ENCODE measurements around the gene SNRPE.

Gene SNRPE

GRCh38 chr1:203899353-203899716 lies 37.9 kb downstream of the SNRPE start:
- in situ Hi-C loops (cut with MboI; ENCODE audit: low sequenced_read_pairs, unreplicated experiment) = no loop called here
- DNase-seq (ENCODE audit: low spot score) = no peak
- TF ChIP-seq, protein P1, sequence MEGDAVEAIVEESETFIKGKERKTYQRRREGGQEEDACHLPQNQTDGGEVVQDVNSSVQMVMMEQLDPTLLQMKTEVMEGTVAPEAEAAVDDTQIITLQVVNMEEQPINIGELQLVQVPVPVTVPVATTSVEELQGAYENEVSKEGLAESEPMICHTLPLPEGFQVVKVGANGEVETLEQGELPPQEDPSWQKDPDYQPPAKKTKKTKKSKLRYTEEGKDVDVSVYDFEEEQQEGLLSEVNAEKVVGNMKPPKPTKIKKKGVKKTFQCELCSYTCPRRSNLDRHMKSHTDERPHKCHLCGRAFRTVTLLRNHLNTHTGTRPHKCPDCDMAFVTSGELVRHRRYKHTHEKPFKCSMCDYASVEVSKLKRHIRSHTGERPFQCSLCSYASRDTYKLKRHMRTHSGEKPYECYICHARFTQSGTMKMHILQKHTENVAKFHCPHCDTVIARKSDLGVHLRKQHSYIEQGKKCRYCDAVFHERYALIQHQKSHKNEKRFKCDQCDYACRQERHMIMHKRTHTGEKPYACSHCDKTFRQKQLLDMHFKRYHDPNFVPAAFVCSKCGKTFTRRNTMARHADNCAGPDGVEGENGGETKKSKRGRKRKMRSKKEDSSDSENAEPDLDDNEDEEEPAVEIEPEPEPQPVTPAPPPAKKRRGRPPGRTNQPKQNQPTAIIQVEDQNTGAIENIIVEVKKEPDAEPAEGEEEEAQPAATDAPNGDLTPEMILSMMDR (IDR thresholded peaks at IDR 0.05; ENCODE audit: borderline replicate concordance, control extremely low read depth, extremely low read depth, insufficient read depth, missing control alignments) = no peak

GRCh38 chr1:203899869-203900714 lies 38.7 kb downstream of the SNRPE start:
- DNase-seq (ENCODE audit: low spot score) = no peak

DNA sequence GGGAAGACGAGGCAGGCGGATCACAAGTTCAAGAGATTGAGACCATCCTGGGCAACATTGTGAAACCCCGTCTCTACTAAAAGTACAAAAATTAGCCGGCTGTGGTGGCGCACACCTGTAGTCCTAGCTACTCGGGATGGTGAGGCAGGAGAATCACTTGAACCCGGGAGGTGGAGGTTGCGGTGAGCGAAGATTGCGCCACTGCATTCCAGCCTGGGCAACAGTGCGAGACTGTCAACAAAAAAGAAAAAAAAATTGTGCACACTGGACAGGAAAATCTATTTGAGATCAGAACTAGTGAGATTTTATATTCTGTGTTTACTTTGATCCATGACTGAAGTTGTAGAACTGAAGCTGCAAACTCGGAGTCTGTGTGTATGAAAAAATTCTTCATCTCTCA lies 40.2 kb downstream of the SNRPE start:
- DNase-seq (ENCODE audit: low spot score) = no peak
- in situ Hi-C loops (cut with MboI; ENCODE audit: low sequenced_read_pairs, unreplicated experiment) = no loop called here
- TF ChIP-seq, protein P1 (IDR thresholded peaks at IDR 0.05; ENCODE audit: borderline replicate concordance, control extremely low read depth, extremely low read depth, insufficient read depth, missing control alignments) = no peak

More at GRCh38 chr1:203899869-203900714, 38.7 kb downstream of the SNRPE start:
- TF ChIP-seq, protein P1 (IDR thresholded peaks at IDR 0.05; ENCODE audit: borderline replicate concordance, control extremely low read depth, extremely low read depth, insufficient read depth, missing control alignments) = no peak
- in situ Hi-C loops (cut with MboI; ENCODE audit: low sequenced_read_pairs, unreplicated experiment) = no loop called here

- TF ChIP-seq, protein P1 (IDR thresholded peaks at IDR 0.05; ENCODE audit: borderline replicate concordance, control extremely low read depth, extremely low read depth, insufficient read depth, missing control alignments) = no peak
- DNase-seq (ENCODE audit: low spot score) = no peak
- in situ Hi-C loops (cut with MboI; ENCODE audit: low sequenced_read_pairs, unreplicated experiment) = no loop called here
These were observed 43.9 kb downstream of the SNRPE start for GRCh38 chr1:203905275-203905674.

DNA sequence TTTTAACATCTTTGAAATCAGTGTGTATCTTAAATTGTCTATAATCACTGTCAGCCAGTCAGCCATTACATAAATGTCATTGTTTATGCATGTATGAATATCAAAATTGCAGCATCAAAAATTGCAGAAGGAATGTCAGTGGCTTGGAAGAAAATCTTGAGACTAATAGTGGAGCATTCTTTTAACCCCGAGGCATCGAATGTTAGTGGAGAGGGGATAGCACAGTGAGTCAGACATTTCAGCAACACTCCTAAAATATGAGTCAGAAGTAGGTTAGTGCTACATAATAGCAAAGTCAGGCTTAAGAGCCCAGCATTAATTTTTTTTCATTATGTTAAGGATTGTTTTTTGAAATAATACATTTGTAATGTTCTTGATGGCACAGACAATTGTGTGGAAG lies 45.5 kb downstream of the SNRPE start:
- in situ Hi-C loops (cut with MboI; ENCODE audit: low sequenced_read_pairs, unreplicated experiment) = no loop called here
- no peak for DNase-seq (ENCODE audit: low spot score)
- TF ChIP-seq, protein P1 (IDR thresholded peaks at IDR 0.05; ENCODE audit: borderline replicate concordance, control extremely low read depth, extremely low read depth, insufficient read depth, missing control alignments) = no peak

GRCh38 chr1:203907901-203908300 lies 46.5 kb downstream of the SNRPE start:
- no peak for DNase-seq (ENCODE audit: low spot score)
- in situ Hi-C loops (cut with MboI; ENCODE audit: low sequenced_read_pairs, unreplicated experiment) = no loop called here
- TF ChIP-seq, protein P1 (IDR thresholded peaks at IDR 0.05; ENCODE audit: borderline replicate concordance, control extremely low read depth, extremely low read depth, insufficient read depth, missing control alignments) = no peak

Data from GM13976 (cell line).